GM21737 (cell line): ENCODE data around the gene DUSP16.
"Not testable (repeated sequence)": the region's sequence is repeated elsewhere in the genome, so short reads cannot be mapped to it uniquely, and the experiment has no call there.

ENCODE experiments used
- ATAC-seq: cut with Tn5 transposase; IDR thresholded peaks from one replicate; pipeline ENCODE4 v1.9.1; 2021; ENCODE audit warnings: mild to moderate bottlenecking, moderate library complexity; ENCODE audit not compliant: unreplicated experiment

The DUSP16 gene

GRCh38 chr12:12502130-12502814 lies 60.4 kb downstream of the DUSP16 start:
- not testable (repeated sequence) for ATAC-seq

- no peak for ATAC-seq
Measured at GRCh38 chr12:12501121-12501520, 61.5 kb downstream of the DUSP16 start.

- ATAC-seq = no peak
Measured at GRCh38 chr12:12499909-12500604, 62.6 kb downstream of the DUSP16 start.

GRCh38 chr12:12498210-12498609 lies 64.5 kb downstream of the DUSP16 start:
- ATAC-seq = no peak

- no peak for ATAC-seq
Measured at GRCh38 chr12:12495536-12495935, 67.1 kb downstream of the DUSP16 start.

GRCh38 chr12:12492547-12492946 lies 70.1 kb downstream of the DUSP16 start:
- no peak for ATAC-seq

- no peak for ATAC-seq
Measured at GRCh38 chr12:12491606-12492005, 71.1 kb downstream of the DUSP16 start.

- no peak for ATAC-seq
Measured at GRCh38 chr12:12488823-12489550, 73.7 kb downstream of the DUSP16 start.

- no peak for ATAC-seq
Measured at GRCh38 chr12:12488296-12488695, 74.4 kb downstream of the DUSP16 start.

- no peak for ATAC-seq
Measured at GRCh38 chr12:12487490-12487889, 75.2 kb downstream of the DUSP16 start.

- ATAC-seq = peak; percentile 69
Measured at GRCh38 chr12:12486661-12487240, 75.9 kb downstream of the DUSP16 start.

GRCh38 chr12:12483438-12483837 lies 79.2 kb downstream of the DUSP16 start:
- no peak for ATAC-seq

GRCh38 chr12:12482959-12483358 lies 79.7 kb downstream of the DUSP16 start:
- ATAC-seq = no peak

- ATAC-seq = no peak
Measured at GRCh38 chr12:12482150-12482761, 80.4 kb downstream of the DUSP16 start.

- ATAC-seq = no peak
Measured at GRCh38 chr12:12481631-12482030, 81.0 kb downstream of the DUSP16 start.

GRCh38 chr12:12480074-12480473 lies 82.6 kb downstream of the DUSP16 start:
- ATAC-seq = no peak

GRCh38 chr12:12477532-12477890 lies 85.2 kb downstream of the DUSP16 start:
- no peak for ATAC-seq

GRCh38 chr12:12476857-12477531 lies 85.7 kb downstream of the DUSP16 start:
- ATAC-seq = no peak

- ATAC-seq = peak; percentile 84
Measured at GRCh38 chr12:12474931-12475795, 87.5 kb downstream of the DUSP16 start.

- peak; percentile 25 for ATAC-seq
Measured at GRCh38 chr12:12474471-12474928, 88.2 kb downstream of the DUSP16 start.
